GM21381 (cell line): ENCODE results near the gene FRAT2.
"Not testable (repeated sequence)": the region's sequence is repeated elsewhere in the genome, so short reads cannot be mapped to it uniquely, and the experiment has no call there.

Source experiments
- ATAC-seq: cut with Tn5 transposase; IDR thresholded peaks from one replicate; pipeline ENCODE4 v1.9.1; 2021; ENCODE audit warnings: mild to moderate bottlenecking, moderate library complexity; ENCODE audit not compliant: unreplicated experiment

FRAT2 gene

GRCh38 chr10:97292862-97293198 is 41.7 kb downstream of the FRAT2 start:
- no peak for ATAC-seq

- ATAC-seq = peak; percentile 95
Observed at GRCh38 chr10:97292097-97292861, 42.2 kb downstream of the FRAT2 start, which contains the start of gene ARHGAP19. ARHGAP19 (minus strand) TSS chr10:97292637; CDS start chr10:97292627, 10 bp downstream.

- ATAC-seq = no peak
Observed at GRCh38 chr10:97291357-97292096, 43.0 kb downstream of the FRAT2 start.

GRCh38 chr10:97290576-97291356 is 43.8 kb downstream of the FRAT2 start:
- not testable (repeated sequence) for ATAC-seq

GRCh38 chr10:97290076-97290475 is 44.5 kb downstream of the FRAT2 start:
- ATAC-seq = not testable (repeated sequence)
